HG03520 (cell line): ENCODE measurements around the gene HAVCR2.

Experiments used
- ATAC-seq: cut with Tn5 transposase; IDR thresholded peaks from one replicate; pipeline ENCODE4 v1.9.1; 2021; ENCODE audit warnings: mild to moderate bottlenecking, moderate library complexity; ENCODE audit not compliant: unreplicated experiment

HAVCR2 gene

DNA sequence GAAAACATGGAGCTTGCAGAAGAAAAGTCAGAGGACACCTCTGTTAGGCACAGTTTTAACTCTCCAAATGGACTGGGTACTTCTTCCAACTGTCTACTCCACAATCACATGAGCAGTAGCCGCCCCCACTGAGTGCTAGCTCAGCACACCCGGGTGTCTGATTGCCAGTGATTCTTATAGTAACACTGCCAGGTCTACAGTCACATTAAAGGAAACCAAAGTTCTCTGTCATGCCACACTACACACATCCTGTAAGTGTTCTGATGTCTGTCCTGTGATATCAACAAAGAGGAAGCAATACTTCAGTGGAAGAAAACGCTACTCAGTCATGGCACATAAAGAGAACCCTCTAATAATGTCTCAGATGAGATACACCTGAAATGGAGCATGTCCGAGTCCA, at the start of gene HAVCR2:
TSS of gene HAVCR2 (minus strand) at position 69 of the 400 bp plus-strand sequence. CDS start at position 8, 61 bp downstream.
- ATAC-seq: peak; percentile 82

DNA sequence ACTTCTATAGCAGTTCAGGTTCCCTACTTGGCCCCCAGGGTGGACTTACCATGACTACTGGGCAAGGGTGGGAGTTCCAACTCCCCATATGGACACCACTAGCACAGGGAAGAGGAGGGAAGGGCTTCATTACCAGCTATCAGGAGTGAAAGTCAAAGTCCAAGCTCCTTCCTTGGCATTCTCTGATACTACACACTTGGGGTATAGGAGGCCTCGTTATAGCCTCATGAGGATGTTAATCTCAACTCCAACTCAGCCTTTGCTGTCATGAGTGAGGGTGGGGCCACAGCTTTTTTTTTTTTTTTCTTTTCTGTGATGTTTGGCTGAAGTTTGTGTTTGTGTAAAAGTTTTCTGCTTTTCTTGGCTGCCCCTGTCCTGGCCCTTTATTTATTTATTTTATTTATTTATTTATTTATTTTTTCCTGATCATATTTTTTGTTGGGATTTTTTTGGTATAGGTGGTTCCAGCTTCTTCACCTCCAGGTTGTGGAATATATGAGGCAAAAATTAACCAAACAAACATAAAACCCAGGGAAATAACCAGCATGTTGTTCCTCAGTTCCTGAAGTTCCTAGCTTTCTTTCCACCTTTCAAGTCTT, 48.5 kb upstream of the HAVCR2 start:
- ATAC-seq: no peak

DNA sequence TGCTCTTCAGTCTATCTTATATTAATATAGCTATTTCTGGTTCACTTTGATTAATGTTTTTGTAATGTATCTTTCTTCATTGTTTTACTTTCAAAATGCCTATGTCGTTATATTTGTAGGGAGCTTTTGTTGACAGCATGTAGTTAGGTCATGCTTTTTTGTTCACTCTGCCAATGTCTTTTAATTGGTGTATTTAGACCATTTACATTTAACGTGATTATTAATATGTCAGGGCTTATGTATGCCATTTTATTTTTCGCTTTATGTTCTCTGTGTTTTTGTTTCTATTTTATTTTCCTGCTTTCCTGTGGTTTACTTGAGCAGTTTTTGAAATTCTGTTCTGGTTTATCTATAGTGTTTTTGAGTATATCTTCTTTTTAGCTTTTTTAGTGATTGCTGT, 46.5 kb upstream of the HAVCR2 start:
- ATAC-seq: no peak

DNA sequence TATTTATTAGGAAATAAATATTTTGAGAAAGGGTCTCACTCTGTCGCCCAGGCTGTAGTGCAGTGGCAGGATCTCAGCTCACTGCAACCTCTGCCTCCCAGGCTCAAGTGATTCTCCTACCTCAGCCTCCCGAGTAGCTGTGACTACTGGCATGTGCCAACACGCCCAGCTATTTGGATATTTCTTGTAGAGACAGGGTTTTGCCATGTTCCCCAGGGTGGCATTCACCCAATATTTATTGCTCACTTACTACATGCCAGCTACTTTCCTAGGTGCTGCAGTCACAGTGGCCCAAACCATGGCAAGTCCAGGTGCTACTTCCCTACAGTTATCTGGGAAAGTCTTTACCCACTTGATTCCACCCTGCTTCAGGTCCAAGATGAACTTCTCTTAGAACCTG, 42.2 kb upstream of the HAVCR2 start:
- no peak for ATAC-seq

DNA sequence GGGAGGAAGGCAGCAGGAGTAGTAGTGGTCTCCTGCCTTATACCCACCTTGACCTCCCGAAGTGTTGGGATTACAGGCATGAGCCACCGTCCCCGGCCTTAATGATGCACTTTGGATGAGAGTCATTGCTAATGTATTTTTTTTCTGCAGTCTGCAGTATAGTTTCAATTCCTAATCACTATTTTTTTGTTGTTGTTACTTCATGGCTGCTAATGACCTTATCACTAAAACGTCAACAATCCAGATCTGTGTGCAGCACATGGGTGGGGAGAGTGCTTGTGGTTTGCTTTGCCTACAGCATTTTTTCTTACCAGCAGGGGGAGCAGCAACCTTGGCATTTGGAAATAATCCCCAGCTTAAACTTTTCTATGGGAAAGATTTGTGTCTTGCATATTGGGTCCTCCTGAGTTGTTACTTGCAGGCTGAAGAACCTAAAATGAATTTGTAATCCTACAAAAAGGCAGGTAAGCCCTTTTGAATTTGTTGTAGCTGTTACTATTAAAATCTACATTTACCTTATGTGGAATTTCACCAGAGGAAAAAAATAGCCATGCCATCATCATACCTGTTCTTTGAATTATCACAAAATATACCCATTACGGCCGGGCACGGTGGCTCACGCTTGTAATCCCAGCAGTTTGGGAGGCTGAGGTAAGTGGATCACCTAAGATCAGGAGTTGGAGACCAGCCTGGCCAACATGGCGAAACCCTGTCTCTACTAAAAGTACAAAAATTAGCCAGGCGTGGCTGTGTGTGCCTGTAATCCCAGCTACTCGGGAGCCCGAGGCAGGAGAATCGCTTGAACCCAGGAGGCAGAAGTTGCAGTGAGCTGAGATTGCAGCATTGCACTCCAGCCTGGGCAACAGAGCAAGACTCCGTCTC, 40.1 kb upstream of the HAVCR2 start:
- peak; percentile 85 for ATAC-seq

DNA sequence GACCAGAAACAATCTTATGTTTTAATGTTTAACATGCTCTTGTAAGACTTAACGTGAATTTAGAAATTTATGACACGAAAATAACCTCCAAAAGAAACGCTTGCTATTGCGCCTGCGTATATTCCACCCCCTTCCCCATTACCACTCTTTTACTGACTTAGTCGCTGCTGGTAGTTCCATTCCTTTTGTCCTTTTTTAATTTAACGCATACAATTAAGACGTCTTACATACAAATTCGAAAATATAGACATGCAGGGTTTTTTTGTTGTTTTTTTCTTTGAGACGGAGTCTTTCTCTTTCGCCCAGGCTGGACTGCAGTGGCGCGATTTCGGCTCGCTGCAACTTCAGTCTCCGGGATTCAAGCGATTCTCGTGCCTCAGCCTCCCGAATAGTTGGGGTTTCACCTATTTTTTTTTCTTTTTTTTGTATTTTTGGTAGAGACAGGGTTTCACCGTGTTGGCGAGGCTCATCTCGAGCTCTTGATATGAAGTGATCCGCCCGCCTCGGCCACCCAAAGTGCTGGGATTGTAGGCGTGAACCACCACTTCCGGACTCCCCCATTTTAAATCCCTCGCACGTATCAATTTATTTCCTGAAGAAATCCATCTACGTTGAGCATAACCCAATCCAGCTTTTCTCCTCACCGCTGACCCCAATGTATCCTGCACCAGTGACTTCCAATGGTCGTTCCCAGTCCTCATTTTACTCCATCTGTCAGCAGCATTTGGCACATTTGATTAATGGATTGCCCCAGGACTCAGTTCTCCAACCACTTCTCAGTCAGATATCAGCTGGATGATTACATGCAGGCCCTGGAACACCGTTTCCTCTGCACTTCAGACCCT, 34.5 kb upstream of the HAVCR2 start:
- ATAC-seq: peak; percentile 33

DNA sequence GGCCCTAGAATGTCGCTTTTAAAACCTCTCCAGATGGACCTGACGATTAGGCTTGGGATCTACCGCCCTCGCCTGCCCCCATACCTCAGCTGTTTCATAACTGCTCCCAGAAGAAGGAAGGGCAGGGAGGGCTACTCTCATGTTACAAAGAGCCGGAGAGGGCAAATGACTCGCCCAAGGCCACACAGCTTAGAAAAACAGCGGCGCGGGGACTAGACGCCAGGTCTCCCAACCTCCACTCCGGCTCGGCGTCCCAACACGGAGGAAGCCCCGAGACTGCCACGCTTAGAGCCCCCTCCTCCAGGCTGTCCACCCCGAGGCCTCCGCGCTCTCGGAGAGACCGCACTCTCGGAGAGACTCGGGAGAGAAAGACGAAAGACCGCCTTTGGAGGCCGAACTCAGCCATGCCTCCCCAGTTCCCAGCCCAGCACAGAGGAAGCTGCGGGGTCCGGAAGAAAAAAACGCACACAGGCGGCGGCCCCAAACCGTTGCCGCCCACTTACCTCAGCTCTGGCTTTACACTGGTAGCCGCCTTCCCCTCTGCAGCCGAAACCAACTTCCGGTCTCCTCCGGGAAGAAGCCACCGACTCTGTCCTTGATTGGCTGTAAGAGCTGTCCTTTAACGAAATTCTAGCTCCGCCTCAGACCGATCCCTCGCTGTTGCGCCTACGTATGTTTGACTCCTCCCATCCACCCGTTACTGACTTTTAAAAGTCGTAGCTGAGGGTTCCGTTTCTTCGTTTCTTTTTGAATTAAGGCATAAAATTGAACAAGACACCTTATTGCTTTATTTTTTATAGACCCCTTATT, 33.7 kb upstream of the HAVCR2 start, which contains the start of gene MED7:
TSS of gene MED7 (minus strand) at position 549 of the 810 bp plus-strand sequence. CDS start 3,434 bp downstream, outside the sequence.
- ATAC-seq: peak; percentile 100

DNA sequence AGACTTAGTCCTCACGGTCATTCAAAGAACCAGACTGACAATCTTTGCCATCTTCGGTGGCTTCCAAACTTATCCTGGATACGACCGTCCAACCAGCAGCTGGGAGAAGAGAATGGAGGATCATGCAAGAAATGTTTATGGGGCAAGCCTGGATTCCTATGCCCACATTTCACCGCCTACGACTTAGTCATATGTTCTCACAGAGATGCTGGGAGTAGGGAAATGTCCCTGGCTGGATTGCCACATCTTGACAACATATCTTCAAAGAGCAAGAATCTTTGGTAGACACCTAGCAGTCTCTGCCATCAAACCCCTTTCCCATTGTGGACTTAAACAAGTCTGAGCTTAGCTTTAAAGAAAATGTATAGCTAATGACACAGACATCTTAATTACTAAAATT, 28.8 kb upstream of the HAVCR2 start:
- no peak for ATAC-seq

DNA sequence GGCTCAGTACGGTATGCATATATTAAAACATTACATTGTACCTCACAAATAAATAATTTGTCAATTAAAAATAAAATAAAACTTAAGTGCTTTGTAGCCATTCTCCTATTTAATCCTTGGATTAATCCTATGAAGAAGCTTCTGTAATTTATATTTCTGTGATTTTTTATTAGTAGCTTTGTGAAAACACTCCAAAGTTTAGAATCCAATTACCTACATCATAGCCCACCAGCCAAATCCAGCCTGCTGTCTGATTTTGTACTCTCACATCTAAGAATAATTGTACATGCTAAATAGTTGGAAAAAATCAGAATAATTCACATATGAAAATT, 23.4 kb upstream of the HAVCR2 start:
- ATAC-seq: no peak

DNA sequence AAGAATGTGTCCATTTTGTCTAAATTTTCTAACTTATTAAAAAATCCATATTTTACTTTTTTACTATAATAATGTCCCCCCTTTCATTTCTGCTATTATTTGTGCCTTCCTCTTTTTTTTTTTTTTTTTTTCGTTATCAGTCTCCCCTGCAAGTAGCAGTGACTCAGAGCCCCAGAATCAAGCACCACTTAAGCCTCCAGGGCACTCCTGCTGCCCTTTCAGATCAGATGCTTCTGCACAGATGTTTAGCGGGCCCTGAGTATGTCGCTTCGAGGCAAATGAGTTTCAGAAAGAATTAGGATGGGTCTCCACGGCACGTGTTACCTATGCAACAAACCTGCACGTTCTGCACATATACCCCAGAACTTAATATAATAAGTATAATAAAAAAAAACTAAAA, 22.1 kb upstream of the HAVCR2 start:
- ATAC-seq: peak; percentile 39

DNA sequence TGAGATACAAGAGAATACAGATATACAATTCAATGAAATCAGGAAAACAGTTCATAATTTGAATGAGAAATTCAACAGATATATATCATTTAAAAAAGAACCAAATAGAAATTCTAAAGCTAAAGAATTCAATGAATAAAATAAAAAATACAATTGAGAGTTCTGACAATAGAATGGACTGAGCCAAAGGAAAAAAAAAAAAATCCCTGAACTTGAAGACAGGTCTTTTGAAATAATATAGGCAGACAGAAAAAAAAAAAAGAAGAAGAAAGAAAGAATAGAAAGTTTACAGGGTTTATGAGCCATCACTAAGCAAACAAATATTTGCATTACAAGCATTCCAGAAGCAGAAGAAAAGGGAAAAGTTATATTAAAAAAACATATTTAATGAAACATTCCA, 12.9 kb upstream of the HAVCR2 start:
- ATAC-seq: no peak

DNA sequence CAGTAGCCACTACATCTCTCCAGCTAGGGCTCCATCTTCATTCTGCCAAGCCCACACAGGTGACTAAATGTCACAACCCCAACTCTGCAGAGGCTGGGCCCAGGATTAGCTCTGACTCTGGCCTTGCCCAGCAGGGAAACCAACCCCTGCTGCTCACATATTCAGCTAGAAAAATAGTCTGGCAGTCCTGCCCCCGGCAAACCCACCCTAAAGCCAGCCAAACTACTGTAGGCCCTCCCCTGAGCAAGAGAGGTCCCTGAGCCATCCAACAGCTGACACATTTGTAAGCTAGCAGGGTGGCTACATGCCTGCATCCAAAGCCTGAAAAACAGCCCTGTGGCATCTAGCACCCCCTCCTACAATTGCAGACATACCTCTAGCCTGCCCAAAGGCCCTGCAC, 11.3 kb upstream of the HAVCR2 start:
- no peak for ATAC-seq

DNA sequence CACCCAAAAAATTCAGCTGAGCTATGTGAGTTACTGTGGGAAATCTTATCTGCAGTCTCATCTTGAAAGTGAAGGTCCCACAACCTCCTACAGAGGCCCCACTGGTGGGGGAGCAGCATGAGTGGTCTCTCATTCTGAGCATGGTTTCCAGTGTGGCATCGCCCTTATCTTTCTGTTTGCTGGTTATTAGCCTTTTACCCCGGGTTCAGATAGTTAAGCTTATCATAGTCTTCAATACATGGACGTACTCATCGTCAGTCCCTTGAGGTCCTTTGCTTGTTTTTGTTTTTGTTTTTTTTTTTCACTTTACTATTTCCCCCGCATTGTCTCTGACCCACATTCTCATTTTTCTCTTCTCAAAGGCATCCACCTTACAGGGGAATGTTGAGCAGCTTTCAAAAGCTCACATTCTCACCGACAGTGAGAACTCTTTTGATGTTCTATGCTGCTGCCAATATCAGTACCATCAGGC, 7.7 kb upstream of the HAVCR2 start:
- ATAC-seq: peak; percentile 59

DNA sequence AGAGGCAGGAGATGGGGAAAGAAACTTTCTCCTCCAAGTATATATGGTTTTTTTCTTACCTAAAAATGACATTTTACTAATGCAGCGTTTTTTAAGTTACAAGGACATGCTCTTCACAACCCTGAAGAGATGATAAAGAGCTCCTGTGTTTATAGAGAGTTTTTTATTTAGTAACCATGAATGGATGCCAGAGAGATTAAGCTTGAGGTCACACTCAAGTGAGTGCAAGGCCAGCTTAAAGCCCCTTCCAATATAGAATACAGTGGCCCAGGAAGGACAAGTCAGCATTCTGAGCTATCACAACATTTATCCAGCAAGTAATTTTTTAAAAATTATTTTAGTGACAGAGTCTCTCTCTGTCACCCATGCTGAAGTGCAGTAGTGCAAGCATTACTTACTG, 6.7 kb upstream of the HAVCR2 start:
- no peak for ATAC-seq

DNA sequence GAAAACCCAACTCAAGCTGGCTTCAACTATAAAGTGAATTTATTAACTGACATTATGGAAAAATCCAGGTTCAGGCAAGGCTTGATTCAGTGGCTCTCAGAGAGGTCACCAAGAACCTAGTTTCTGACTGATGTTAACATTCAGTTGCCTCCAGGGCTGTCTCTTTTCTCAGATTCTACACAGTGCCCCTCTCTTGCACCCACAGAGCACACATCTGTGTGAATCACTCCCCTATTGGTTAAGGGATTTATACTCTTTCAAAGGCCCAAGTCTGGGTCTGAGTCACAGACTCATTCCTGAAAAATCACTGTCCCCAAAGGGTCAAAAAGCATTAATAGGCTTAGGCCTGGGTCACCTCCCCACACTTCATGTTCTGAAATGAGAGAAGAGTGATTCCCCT, 6.2 kb upstream of the HAVCR2 start:
- ATAC-seq: no peak

DNA sequence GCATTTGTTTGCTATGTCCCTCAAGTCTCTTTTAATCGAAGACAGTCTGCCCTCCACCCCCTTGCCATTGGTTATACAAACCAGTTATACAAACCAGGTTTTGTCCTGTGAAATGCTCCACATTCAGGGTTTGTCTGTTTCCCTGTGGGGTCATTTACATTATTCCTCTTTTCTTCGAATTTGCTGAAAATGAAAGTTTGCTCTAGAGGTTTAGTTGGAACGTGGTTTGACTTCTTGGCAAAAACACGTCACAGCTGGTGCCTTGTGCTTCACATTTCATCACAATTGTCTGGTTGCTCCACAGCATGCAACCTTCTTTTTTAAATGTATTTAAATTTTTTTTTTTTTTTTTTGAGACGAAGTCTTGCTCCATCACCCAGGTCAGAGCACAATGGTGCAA, 4.2 kb upstream of the HAVCR2 start:
- no peak for ATAC-seq

DNA sequence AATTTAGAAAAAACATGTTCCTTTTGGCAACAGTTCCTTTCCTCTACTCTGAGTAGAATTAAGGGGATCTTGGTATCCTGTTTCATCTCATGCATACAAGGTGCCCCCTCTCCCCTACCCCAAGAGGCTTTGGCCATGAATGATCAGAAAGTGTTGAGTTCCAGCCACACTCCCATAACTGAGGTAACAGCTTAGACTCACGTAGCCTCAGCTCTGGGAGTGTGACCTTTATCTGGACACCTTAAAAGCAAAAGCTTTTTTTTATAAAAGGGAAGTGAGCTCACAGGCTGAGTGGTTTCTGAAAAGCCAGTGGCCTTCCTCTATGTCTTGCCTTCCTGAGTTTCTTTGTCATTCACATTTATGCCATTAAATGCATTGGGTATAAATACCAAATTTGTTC, 900 bp upstream of the HAVCR2 start:
- ATAC-seq: peak; percentile 58

DNA sequence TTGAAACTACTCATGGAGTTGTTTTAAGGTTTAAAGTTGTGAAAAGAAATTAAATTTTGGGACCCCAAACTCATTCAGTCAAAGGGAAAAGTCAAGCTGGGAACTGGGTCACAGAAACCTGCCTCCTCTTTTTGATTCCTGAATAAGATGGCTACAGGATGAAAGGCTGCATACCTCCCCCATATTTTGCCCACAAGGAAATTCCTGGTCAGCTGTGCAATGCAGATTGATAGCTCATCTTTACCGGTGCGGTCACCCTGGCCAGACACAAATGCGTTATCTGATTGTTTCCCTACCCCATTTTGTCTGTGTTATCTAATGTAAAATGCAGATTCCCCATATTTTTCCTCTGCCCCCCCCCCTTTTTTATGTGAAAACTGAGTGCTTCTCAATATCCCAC, 1.3 kb downstream of the HAVCR2 start:
- ATAC-seq: no peak

DNA sequence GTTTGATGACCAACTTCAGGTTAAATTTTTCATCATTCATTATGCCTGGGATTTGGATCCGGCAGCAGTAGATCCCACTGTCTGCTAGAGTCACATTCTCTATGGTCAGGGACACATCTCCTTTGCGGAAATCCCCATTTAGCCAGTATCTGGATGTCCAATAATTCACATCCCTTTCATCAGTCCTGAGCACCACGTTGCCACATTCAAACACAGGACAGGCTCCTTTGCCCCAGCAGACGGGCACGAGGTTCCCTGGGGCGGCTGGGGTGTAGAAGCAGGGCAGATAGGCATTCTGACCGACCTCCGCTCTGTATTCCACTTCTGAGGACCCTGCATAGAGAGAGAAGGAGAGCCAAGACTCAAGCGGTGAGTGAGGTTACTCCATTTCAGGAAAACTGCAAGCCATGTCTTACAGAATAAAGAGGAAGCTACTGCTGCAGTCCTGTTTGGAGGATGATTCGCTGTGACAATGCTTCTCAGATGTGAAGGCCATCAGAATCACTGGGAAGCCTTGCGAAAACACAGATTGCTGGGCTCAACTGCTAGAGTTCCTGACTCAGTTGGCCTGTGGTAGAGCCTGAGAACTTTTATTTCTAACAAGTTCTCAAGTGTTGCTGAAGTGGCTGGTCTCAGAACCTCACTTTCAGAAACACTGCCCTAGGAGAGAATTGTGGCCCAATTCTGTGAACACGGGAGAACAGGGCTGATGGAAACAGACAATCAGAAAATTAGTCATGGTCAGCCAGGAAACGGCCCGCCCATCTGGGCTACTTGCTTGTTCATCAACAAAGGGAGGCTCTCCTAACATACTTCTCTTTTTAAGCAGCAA, 2.0 kb downstream of the HAVCR2 start:
- no peak for ATAC-seq
